ENCODE measurements around the gene NXPH4.

- TF ChIP-seq REST (IDR thresholded peaks at IDR 0.05; ENCODE audit: low read depth), result no peak
- no peak for TF ChIP-seq CREB1 (IDR thresholded peaks at IDR 0.05; ENCODE audit: low read depth)
- no peak for TF ChIP-seq TAF1 (IDR thresholded peaks at IDR 0.05; ENCODE audit: low read depth)
- TF ChIP-seq EP300 (IDR thresholded peaks at IDR 0.05; ENCODE audit: borderline replicate concordance), result no peak
- no peak for TF ChIP-seq TEAD4 (IDR thresholded peaks at IDR 0.05)
- no peak for TF ChIP-seq EGR1 (IDR thresholded peaks at IDR 0.05)
- TF ChIP-seq CEBPB (IDR thresholded peaks at IDR 0.05), result no peak
Observed at GRCh38 chr12:57177354-57177753, 39.2 kb upstream of the NXPH4 start.
